Stimulated activated CD8-positive, alpha-beta memory T cell treated with anti-CD3 and anti-CD28 coated beads, Interleukin-15, amount 100 ng/mL, for 48 hours (primary cell): Measurements from ENCODE around the gene SPACA6.
"Not testable (repeated sequence)": the region's sequence is repeated elsewhere in the genome, so short reads cannot be mapped to it uniquely, and the experiment has no call there.

Experiments used
- DNase-seq, 2 donors: peaks; one replicate each; pipeline ENCODE4 v3.0.0-alpha.2; 2020; ENCODE audit warnings: low read depth in 2 of 2

The SPACA6 gene

GRCh38 chr19:51693260-51693659 is at the start of gene SPACA6:
SPACA6 (plus strand) TSS chr19:51693330; CDS start chr19:51693527, 197 bp downstream.
- no peak for DNase-seq

GRCh38 chr19:51644636-51645271 is 48.4 kb upstream of the SPACA6 start:
- no peak for DNase-seq

- DNase-seq, result not testable (repeated sequence)
Measured at GRCh38 chr19:51646730-51647129, 46.4 kb upstream of the SPACA6 start, which contains the start of gene SIGLEC14. SIGLEC14 (minus strand) TSS chr19:51646825; CDS start chr19:51646759, 66 bp downstream.

GRCh38 chr19:51647318-51647717 is 45.8 kb upstream of the SPACA6 start:
- no peak for DNase-seq

GRCh38 chr19:51651216-51651846 is 41.8 kb upstream of the SPACA6 start:
- DNase-seq, result no peak

GRCh38 chr19:51652266-51652665 is 40.9 kb upstream of the SPACA6 start:
- DNase-seq, result no peak

GRCh38 chr19:51653162-51653561 is 40.0 kb upstream of the SPACA6 start:
- DNase-seq, result no peak

GRCh38 chr19:51654783-51655182 is 38.3 kb upstream of the SPACA6 start:
- no peak for DNase-seq

- peak; percentile 29 to 46 for DNase-seq
Measured at GRCh38 chr19:51660975-51661600, 32.0 kb upstream of the SPACA6 start.

- DNase-seq, result no peak
Measured at GRCh38 chr19:51663650-51664049, 29.5 kb upstream of the SPACA6 start.

- no peak for DNase-seq
Measured at GRCh38 chr19:51664131-51664530, 29.0 kb upstream of the SPACA6 start.

- DNase-seq, result no peak
Measured at GRCh38 chr19:51664997-51665396, 28.1 kb upstream of the SPACA6 start.

GRCh38 chr19:51668216-51668615 is 24.9 kb upstream of the SPACA6 start:
- no peak for DNase-seq

- not testable (repeated sequence) for DNase-seq
Measured at GRCh38 chr19:51675911-51676565, 17.1 kb upstream of the SPACA6 start.

- DNase-seq, result no peak
Measured at GRCh38 chr19:51676566-51677083, 16.5 kb upstream of the SPACA6 start.

GRCh38 chr19:51680474-51680873 is 12.7 kb upstream of the SPACA6 start:
- DNase-seq, result no peak

GRCh38 chr19:51681286-51681941 is 11.7 kb upstream of the SPACA6 start:
- DNase-seq, result no peak

GRCh38 chr19:51686171-51686570 is 7.0 kb upstream of the SPACA6 start:
- no peak for DNase-seq

GRCh38 chr19:51687791-51688670 is 5.1 kb upstream of the SPACA6 start:
- DNase-seq, result no peak

GRCh38 chr19:51688671-51689571 is 4.2 kb upstream of the SPACA6 start:
- no peak for DNase-seq
